K562 (cell line): ENCODE measurements around the gene PYGB. TPM values are rescaled to one million over a fixed set of nuclear protein-coding genes. Genes with fewer than 3 reads are reported as not detected.

ENCODE experiments used
- CC2D1A ChIP-seq: fragments of 450-650 bp; IDR thresholded peaks from 2 replicates; pipeline ENCODE4 v1.6.1; 2017; ENCODE audit warnings: mild to moderate bottlenecking
- CREB1 ChIP-seq, 2 experiments: sonication (generic) in 1 of 2; formaldehyde crosslinking in 1 of 2; IDR thresholded peaks; 2 replicates each; pipeline versions ENCODE4 v1.6.1 to v1.8.0; 2012 to 2022; ENCODE audit warnings: inconsistent platforms in 1 of 2, mild to moderate bottlenecking in 1 of 2, missing genetic modification reagents in 1 of 2, moderate library complexity in 1 of 2
- CREM ChIP-seq: IDR thresholded peaks from 2 replicates; pipeline ENCODE4 v1.6.1; 2014; ENCODE audit warnings: antibody characterized with exemption, low read depth
- E2F6 ChIP-seq, 2 experiments: IDR thresholded peaks; 2 replicates each; pipeline ENCODE4 v1.6.1; 2011; ENCODE audit warnings: borderline replicate concordance in 1 of 2, control low read depth in 1 of 2, low read depth in 1 of 2, low read length in 1 of 2, mild to moderate bottlenecking in 1 of 2, mixed read lengths in 1 of 2, moderate library complexity in 1 of 2; ENCODE audit not compliant: insufficient read depth in 1 of 2, insufficient read length in 1 of 2, poor library complexity in 1 of 2, severe bottlenecking in 1 of 2; ENCODE audit errors: extremely low read depth in 1 of 2
- ESRRB ChIP-seq: fragments of 250-450 bp; sonication (Bioruptor Pico); IDR thresholded peaks from 2 replicates; pipeline ENCODE4 v1.5.0; 2020; ENCODE audit warnings: mild to moderate bottlenecking, moderate library complexity, borderline replicate concordance
- L3MBTL2 ChIP-seq: fragments of 450-650 bp; IDR thresholded peaks from 2 replicates; pipeline ENCODE4 v1.6.1; 2016; ENCODE audit warnings: mild to moderate bottlenecking, moderate library complexity
- MAX ChIP-seq: sonication (generic); formaldehyde crosslinking; IDR thresholded peaks from 2 replicates; pipeline ENCODE4 v1.9.0; 2022; ENCODE audit warnings: mild to moderate bottlenecking, missing genetic modification reagents
- MBD2 ChIP-seq: sonication (generic); IDR thresholded peaks from 2 replicates; pipeline ENCODE4 v1.6.1; 2016; ENCODE audit warnings: low read depth, borderline replicate concordance
- MYNN ChIP-seq, 2 experiments: sonication (generic); formaldehyde crosslinking in 1 of 2; IDR thresholded peaks; 2 replicates each; pipeline versions ENCODE4 v1.5.0 to v1.6.1; 2016 to 2020; ENCODE audit warnings: antibody characterized with exemption in 1 of 2, missing genetic modification reagents in 1 of 2
- NKRF ChIP-seq: fragments of 450-650 bp; IDR thresholded peaks from 2 replicates; pipeline ENCODE4 v1.6.1; 2016; ENCODE audit warnings: borderline replicate concordance
- PRPF4 ChIP-seq: fragments of 200-400 bp; formaldehyde crosslinking; IDR thresholded peaks from one replicate; pipeline ENCODE4 v1.6.1; 2017; ENCODE audit warnings: low read length, low read depth, mild to moderate bottlenecking; ENCODE audit not compliant: insufficient read depth, poor library complexity, severe bottlenecking
- VEZF1 ChIP-seq: fragments of 200-800 bp; sonication (Bioruptor generic); IDR thresholded peaks from 2 replicates; pipeline ENCODE4 v1.6.1; 2017; ENCODE audit warnings: missing genetic modification characterization, missing compliant biosample characterization
- ZFX ChIP-seq: sonication (generic); formaldehyde crosslinking; IDR thresholded peaks from 2 replicates; pipeline ENCODE4 v1.8.0; 2022; ENCODE audit warnings: mild to moderate bottlenecking, missing genetic modification reagents, moderate library complexity
- ZNF224 ChIP-seq: sonication (generic); formaldehyde crosslinking; IDR thresholded peaks from 2 replicates; pipeline ENCODE4 v1.8.0; 2022; ENCODE audit warnings: mild to moderate bottlenecking, missing genetic modification reagents
- ZNF280B ChIP-seq: fragments of 250-450 bp; sonication (Bioruptor Pico); IDR thresholded peaks from 2 replicates; pipeline ENCODE4 v1.5.1; 2021; ENCODE audit warnings: mild to moderate bottlenecking
- polyA plus RNA-seq, 8 experiments: library from polyadenylated mRNA; depleted of rRNA in 4 of 8; stranded (reverse) in 5 of 8; unstranded in 3 of 8; fragments of >200 nt; fragmentation: Nextera tagmentation in 2 of 8; fragmentation: Illumina TruSeq in 1 of 8; extraction: Ambion mirVana in 2 of 8; extraction: Trizol in 1 of 8; gene quantifications; 2 replicates each; pipeline versions ENCODE4 v1.2.1 to v1.2.3, GENCODE V29; 2011 to 2014; ENCODE audit warnings: inconsistent platforms in 1 of 8, missing spikeins in 1 of 8
- total RNA-seq, 7 experiments: library from RNA; depleted of rRNA in 6 of 7; stranded (reverse); fragments of >200 nt in 6 of 7; fragmentation: Illumina TruSeq in 2 of 7; extraction: Trizol in 2 of 7; gene quantifications; 2 replicates each; pipeline versions ENCODE4 v1.2.1 to v1.2.3, GENCODE V29; 2011 to 2021; ENCODE audit warnings: low replicate concordance in 1 of 7

Gene PYGB
- total and polyA plus RNA-seq, 9 of the 15 experiments (the other 6 are each of a cell fraction or from before 2014, with no cell fraction given): 0.34 to 18.0 (median 9.8) TPM

GRCh38 chr20:25247956-25248785 is at the start of gene PYGB (continued):
- no peak for TF ChIP-seq ESRRB (CRISPR knock-in tag)
- TF ChIP-seq NKRF: peak; percentile 50; the same call in 1 of the 2 replicates
- TF ChIP-seq L3MBTL2: peak; percentile 78
- peak; percentile 41; the same call in 1 of the 2 replicates for TF ChIP-seq MBD2
- TF ChIP-seq CC2D1A: no peak
- no peak for TF ChIP-seq ZNF224 (CRISPR knock-in tag)
- no peak for TF ChIP-seq PRPF4
- TF ChIP-seq CREM: peak; percentile 57
- TF ChIP-seq MAX: peak; percentile 70
- peak; percentile 35; the same call in 1 of the 2 replicates for TF ChIP-seq ZFX
- TF ChIP-seq ZNF280B (CRISPR knock-in tag): no peak
- TF ChIP-seq CREB1 (IDR thresholded peaks at IDR 0.05): peak; percentile 10; the same call in 1 of the 2 replicates
- TF ChIP-seq CREB1 (CRISPR knock-in tag; IDR thresholded peaks at IDR 0.05): no peak
- TF ChIP-seq E2F6 (IDR thresholded peaks at IDR 0.05; ENCODE audit: borderline replicate concordance in 1 of 2, extremely low read depth in 1 of 2, insufficient read depth in 1 of 2, insufficient read length in 1 of 2, low read depth in 1 of 2, low read length in 1 of 2, poor library complexity in 1 of 2, severe bottlenecking in 1 of 2): peak; percentile 30 to 44
- TF ChIP-seq MYNN (IDR thresholded peaks at IDR 0.05): no peak
- TF ChIP-seq MYNN (CRISPR knock-in tag; IDR thresholded peaks at IDR 0.05): no peak
- TF ChIP-seq VEZF1 (CRISPR knock-in tag): peak; percentile 62; the same call in 1 of the 2 replicates
